Osteocyte (in vitro differentiated cells): ENCODE results near the gene MIAT. TPM values are rescaled to one million over a fixed set of nuclear protein-coding genes. Genes with fewer than 3 reads are reported as not detected.
A peak's percentile ranks its signal among the peaks of the same experiment; 100 is the strongest.

Source experiments
- DNase-seq: peaks from one replicate; pipeline ENCODE4 v3.0.0; 2021; ENCODE audit warnings: mixed read lengths; ENCODE audit not compliant: unreplicated experiment; ENCODE audit errors: extremely low spot score
- H3K27ac Mint-ChIP-seq: one replicate; pipeline ENCODE4 v1.8.0; 2021; ENCODE audit warnings: mild to moderate bottlenecking, mixed read lengths; ENCODE audit not compliant: unreplicated experiment
- H3K27me3 Mint-ChIP-seq: one replicate; pipeline ENCODE4 v1.8.0; 2021; ENCODE audit warnings: mixed read lengths; ENCODE audit not compliant: unreplicated experiment
- H3K36me3 Mint-ChIP-seq: one replicate; pipeline ENCODE4 v1.8.0; 2021; ENCODE audit warnings: mixed read lengths; ENCODE audit not compliant: unreplicated experiment
- H3K4me1 Mint-ChIP-seq: one replicate; pipeline ENCODE4 v1.8.0; 2021; ENCODE audit warnings: mixed read lengths; ENCODE audit not compliant: unreplicated experiment
- H3K4me3 Mint-ChIP-seq: one replicate; pipeline ENCODE4 v1.8.0; 2021; ENCODE audit warnings: mild to moderate bottlenecking, moderate library complexity, mixed read lengths; ENCODE audit not compliant: unreplicated experiment
- H3K9me3 Mint-ChIP-seq: one replicate; pipeline ENCODE4 v1.8.0; 2021; ENCODE audit warnings: mixed read lengths; ENCODE audit not compliant: unreplicated experiment
- CTCF ChIP-seq: fragments of 200-600 bp; sonication (generic); IDR thresholded peaks from 2 replicates; pipeline ENCODE4 v1.5.0; 2021; ENCODE audit warnings: antibody characterized with exemption, mild to moderate bottlenecking, moderate library complexity
- long read RNA-seq: library from polyadenylated mRNA; unstranded; transcript quantifications from one replicate; pipeline ENCODE4 v2.0.0, GENCODE V29; 2021
- total RNA-seq: library from RNA; stranded (reverse); gene quantifications from 2 replicates; pipeline ENCODE4 v1.2.1, GENCODE V29; 2021

The MIAT gene
- 1.9 and 3.3 TPM in 2 replicates for total RNA-seq
- long read RNA-seq, result 0 reads

- Mint-ChIP-seq H3K27me3 (peaks cover 42% of the 10 kb centered on the region), H3K27ac (peak within 1 kb of the TSS; percentile 38), H3K4me1 (peaks cover 19% of the 10 kb centered on the region), H3K4me3 (peak within 1 kb of the TSS; percentile 71), H3K36me3 (no peaks in the 10 kb centered on the region), H3K9me3 (no peaks in the 10 kb centered on the region)
- no peak for DNase-seq
- no peak for TF ChIP-seq CTCF
Observed at GRCh38 chr22:26656891-26657851, at the start of gene MIAT. Gene MIAT, plus strand, starts transcription at chr22:26657588.

GRCh38 chr22:26608129-26608528 is 49.3 kb upstream of the MIAT start:
- peaks cover 9% of the 10 kb centered on the region for H3K4me1 Mint-ChIP-seq

GRCh38 chr22:26609287-26609686 is 48.1 kb upstream of the MIAT start:
- H3K27me3 Mint-ChIP-seq, result peaks cover 29% of the 10 kb centered on the region
- H3K36me3 Mint-ChIP-seq, result no peaks in the 10 kb centered on the region
- peak overlapping the region; percentile 19 for H3K27ac Mint-ChIP-seq

More at GRCh38 chr22:26608129-26608528, 49.3 kb upstream of the MIAT start:
- no peak for TF ChIP-seq CTCF
- Mint-ChIP-seq H3K9me3 (no peaks in the 10 kb centered on the region), H3K27me3 (peaks cover 17% of the 10 kb centered on the region), H3K27ac (no peak overlapping the region), H3K4me3 (no peak overlapping the region), H3K36me3 (no peaks in the 10 kb centered on the region)
- no peak for DNase-seq

GRCh38 chr22:26610072-26610958 is 47.1 kb upstream of the MIAT start:
- Mint-ChIP-seq H3K27me3 (peaks cover 34% of the 10 kb centered on the region), H3K4me3 (no peak overlapping the region), H3K27ac (peak overlapping the region; percentile 89), H3K36me3 (no peaks in the 10 kb centered on the region), H3K9me3 (no peaks in the 10 kb centered on the region), H3K4me1 (peaks cover 9% of the 10 kb centered on the region)
- no peak for DNase-seq
- TF ChIP-seq CTCF, result no peak

More at GRCh38 chr22:26609287-26609686, 48.1 kb upstream of the MIAT start:
- DNase-seq, result no peak
- H3K4me1 Mint-ChIP-seq, result peaks cover 9% of the 10 kb centered on the region
- H3K4me3 Mint-ChIP-seq, result no peak overlapping the region
- no peak for TF ChIP-seq CTCF
- no peaks in the 10 kb centered on the region for H3K9me3 Mint-ChIP-seq
